Measurements from ENCODE around the gene IL23A. TPM values are rescaled to one million over a fixed set of nuclear protein-coding genes. Genes with fewer than 3 reads are reported as not detected.

Gene IL23A
- total and polyA plus RNA-seq, 2 of the 13 experiments (the other 11 are each of a cell fraction or from before 2014, with no cell fraction given): 0.33 to 0.35 TPM

DNA sequence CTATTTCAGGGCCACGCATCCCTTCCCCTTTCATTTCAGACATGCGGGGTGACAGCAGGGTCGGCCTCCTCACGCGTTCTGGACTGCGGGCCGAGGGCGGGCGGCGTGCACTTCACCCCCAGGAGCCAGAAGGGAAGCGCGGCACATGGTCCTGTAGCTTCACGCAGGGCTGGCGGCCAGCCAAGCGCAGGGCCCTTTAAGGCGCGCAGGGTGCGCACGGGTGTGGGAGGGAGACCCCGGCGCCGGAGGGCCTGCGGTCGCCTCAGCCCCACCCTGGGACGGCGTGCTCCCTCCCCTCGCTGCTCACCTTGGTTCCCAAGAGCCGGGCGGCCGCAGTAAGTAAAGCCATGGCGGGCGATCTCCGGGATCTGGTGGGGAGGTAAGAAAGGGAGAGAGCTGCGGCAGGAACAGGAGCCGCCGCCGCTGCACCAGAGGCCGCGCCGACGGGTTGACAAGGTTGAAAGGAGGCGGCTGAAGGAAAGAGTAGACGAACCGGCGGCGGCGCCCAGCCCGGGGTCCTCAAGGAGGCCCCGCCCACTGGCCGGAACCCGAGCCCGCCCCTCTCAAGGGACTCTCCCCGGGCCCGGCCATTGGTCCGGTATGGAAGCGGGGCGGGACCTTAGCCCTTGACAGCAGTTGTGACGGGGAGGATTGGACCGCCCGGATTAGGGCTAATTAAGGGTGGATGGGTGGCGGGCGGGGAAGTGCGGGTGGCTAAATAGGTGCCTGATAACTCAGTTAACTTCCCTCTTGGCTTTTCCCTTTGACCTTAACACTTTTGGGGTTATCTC, 38.6 kb upstream of the IL23A start, which contains the start of gene CS (continued):
- no peak for TF ChIP-seq SRSF9 (IDR thresholded peaks at IDR 0.05; ENCODE audit: borderline replicate concordance, insufficient read depth, low read depth, low read length, poor library complexity, severe bottlenecking)
- TF ChIP-seq ZNF784 (CRISPR knock-in tag; IDR thresholded peaks at IDR 0.05; ENCODE audit: borderline replicate concordance): no peak
- no peak for TF ChIP-seq PPARG (CRISPR knock-in tag; conservative IDR thresholded peaks at IDR 0.05)
- TF ChIP-seq RFX5 (IDR thresholded peaks at IDR 0.05; ENCODE audit: low read depth, low read length): no peak
- TF ChIP-seq ZKSCAN1 (IDR thresholded peaks at IDR 0.05; ENCODE audit: low read length): no peak
- TF ChIP-seq, protein P1, sequence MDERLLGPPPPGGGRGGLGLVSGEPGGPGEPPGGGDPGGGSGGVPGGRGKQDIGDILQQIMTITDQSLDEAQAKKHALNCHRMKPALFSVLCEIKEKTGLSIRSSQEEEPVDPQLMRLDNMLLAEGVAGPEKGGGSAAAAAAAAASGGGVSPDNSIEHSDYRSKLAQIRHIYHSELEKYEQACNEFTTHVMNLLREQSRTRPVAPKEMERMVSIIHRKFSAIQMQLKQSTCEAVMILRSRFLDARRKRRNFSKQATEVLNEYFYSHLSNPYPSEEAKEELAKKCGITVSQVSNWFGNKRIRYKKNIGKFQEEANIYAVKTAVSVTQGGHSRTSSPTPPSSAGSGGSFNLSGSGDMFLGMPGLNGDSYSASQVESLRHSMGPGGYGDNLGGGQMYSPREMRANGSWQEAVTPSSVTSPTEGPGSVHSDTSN (CRISPR knock-in tag; IDR thresholded peaks at IDR 0.05): peak; percentile 62
- TF ChIP-seq ZMYM3 (CRISPR knock-in tag; IDR thresholded peaks at IDR 0.05): no peak
- peak; percentile 40 for TF ChIP-seq ZNF18 (CRISPR knock-in tag; IDR thresholded peaks at IDR 0.05; ENCODE audit: insufficient replicate concordance)
- TF ChIP-seq HCFC1 (IDR thresholded peaks at IDR 0.05; ENCODE audit: low read depth, low read length): no peak
- TF ChIP-seq PAF1 (CRISPR knock-in tag; IDR thresholded peaks at IDR 0.05): no peak
- no peak for TF ChIP-seq STAG1 (CRISPR knock-in tag; IDR thresholded peaks at IDR 0.05)
- TF ChIP-seq NR2F6 (IDR thresholded peaks at IDR 0.05): peak; percentile 52
- TF ChIP-seq NR2F6 (CRISPR knock-in tag; IDR thresholded peaks at IDR 0.05): no peak
- no peak for TF ChIP-seq ZNF431 (CRISPR knock-in tag; IDR thresholded peaks at IDR 0.05; ENCODE audit: borderline replicate concordance, low read depth)
- 0 out of 2 replicates have a peak, but pooled peaks have one; percentile 23 for TF ChIP-seq ZNF12 (CRISPR knock-in tag; IDR thresholded peaks at IDR 0.05)
- no peak for TF ChIP-seq SP140L (CRISPR knock-in tag; IDR thresholded peaks at IDR 0.05; ENCODE audit: borderline replicate concordance)
- TF ChIP-seq ZNF276 (CRISPR knock-in tag; IDR thresholded peaks at IDR 0.05; ENCODE audit: low read depth): peak; percentile 56; the same call in 1 of the 2 replicates
- TF ChIP-seq NFE2L1 (CRISPR knock-in tag; IDR thresholded peaks at IDR 0.05; ENCODE audit: borderline replicate concordance): peak; percentile 55; the same call in 1 of the 2 replicates
- peak; percentile 57; the same call in 1 of the 2 replicates for TF ChIP-seq NFIC (IDR thresholded peaks at IDR 0.05; ENCODE audit: low read length)
- no peak for TF ChIP-seq ZNF513 (CRISPR knock-in tag; conservative IDR thresholded peaks at IDR 0.05)
- no peak; the same call in 1 of the 2 replicates for TF ChIP-seq GTF3A (CRISPR knock-in tag; conservative IDR thresholded peaks at IDR 0.05)
- peak; percentile 70 for TF ChIP-seq AGO1 (IDR thresholded peaks at IDR 0.05; ENCODE audit: low read depth, low read length, poor library complexity, severe bottlenecking)
- no peak for TF ChIP-seq RBM22 (optimal IDR thresholded peaks at IDR 0.05; ENCODE audit: low read length)
- no peak for TF ChIP-seq ZNF260 (CRISPR knock-in tag; IDR thresholded peaks at IDR 0.05; ENCODE audit: borderline replicate concordance, low read depth)

Measured in HepG2 (cell line).